ENCODE measurements around the gene DVL1. TPM values are rescaled to one million over a fixed set of nuclear protein-coding genes. Genes with fewer than 3 reads are reported as not detected.

DVL1 gene
- total and polyA plus RNA-seq, 9 of the 15 experiments (the other 6 are each of a cell fraction or from before 2014, with no cell fraction given) = 0.62 to 135 (median 24.3) TPM

- Histone ChIP-seq H3K27me3 (ENCODE audit: control insufficient read depth in 2 of 2, insufficient read depth in 2 of 2, low read length in 2 of 2) (no peaks in the 10 kb centered on the region; a peak in 1 of 5 replicates), H3K79me2 (ENCODE audit: control insufficient read depth, insufficient read depth, low read length) (peaks cover 10% of the 10 kb centered on the region; the same call in 2 of the 3 replicates), H3K4me2 (ENCODE audit: insufficient read depth, low read length) (no peak overlapping the region), H3K9me3 (replicated peaks; ENCODE audit: control insufficient read depth, insufficient read depth, low read depth, low read length) (peaks cover 8% of the 10 kb centered on the region), H3K4me1 (replicated peaks in 1 of 2; ENCODE audit: control insufficient read depth in 2 of 2, insufficient read depth in 2 of 2, low read length in 2 of 2) (peaks cover 19 to 57% of the 10 kb centered on the region in 2 experiments), H3K9me1 (ENCODE audit: control insufficient read depth, insufficient read depth, low read length) (no peaks in the 10 kb centered on the region), H3K36me3 (ENCODE audit: control insufficient read depth, insufficient read depth, low read length) (no peaks in the 10 kb centered on the region), H3K4me3 (no peak overlapping the region), H2AFZ (ENCODE audit: low read depth, low read length) (0 out of 2 replicates have a peak overlapping the region, but pooled peaks have one; percentile 20), H3K27ac (ENCODE audit: extremely low read depth, low read depth, low read length) (no peak overlapping the region; the same call in 2 of the 3 replicates), H4K20me1 (replicated peaks; ENCODE audit: control insufficient read depth, insufficient read depth, low read length) (no peaks in the 10 kb centered on the region), H3K9ac (ENCODE audit: insufficient read depth in 1 of 2, low read depth in 2 of 2, low read length in 2 of 2) (no peak overlapping the region)
- WGBS (ENCODE audit: insufficient coverage, low coverage, missing lambda C conversion rate) = 80% methylated on average over 28 of the region's 35 CpGs
- ChIA-PET POLR2A (no interaction called here), CTCF (ENCODE audit: low intra/inter-chr PET ratio) (no interaction called here)
- intact Hi-C loops (cut with micrococcal nuclease) = no loop called here
- TF ChIP-seq CREB5 (CRISPR knock-in tag; IDR thresholded peaks at IDR 0.05) (no peak), KLF1 (tag; IDR thresholded peaks at IDR 0.05) (no peak), ZBED1 (IDR thresholded peaks at IDR 0.05) (no peak), NFIC (IDR thresholded peaks at IDR 0.05) (no peak), ZBTB33 (CRISPR knock-in tag; IDR thresholded peaks at IDR 0.05) (0 out of 2 replicates have a peak, but pooled peaks have one; percentile 28), SNRNP70 (optimal IDR thresholded peaks at IDR 0.05; ENCODE audit: low read depth, low read length) (no peak), FOXP1 (CRISPR knock-in tag; IDR thresholded peaks at IDR 0.05) (no peak), ZNF79 (CRISPR knock-in tag; IDR thresholded peaks at IDR 0.05; ENCODE audit: low read depth) (no peak), ARHGAP35 (IDR thresholded peaks at IDR 0.05; ENCODE audit: partially characterized antibody) (no peak), SREBF2 (CRISPR knock-in tag; IDR thresholded peaks at IDR 0.05) (no peak), ZNF740 (CRISPR knock-in tag; IDR thresholded peaks at IDR 0.05) (peak; percentile 60; the same call in 1 of the 2 replicates), ZNF740 (tag; IDR thresholded peaks at IDR 0.05) (no peak), POLR2G (IDR thresholded peaks at IDR 0.05; ENCODE audit: low read depth, low read length) (peak; percentile 49; the same call in 1 of the 2 replicates)
- no peak for ATAC-seq
- FAIRE-seq = no peak
- in situ Hi-C loops (cut with MboI) = loop anchor here (10.0 kb wide), 1 partner anchor 553 kb away; the partner anchor contains the start of genes CALML6 and TMEM52
- BruUV-seq (replicated peaks) = no TSS peak
- no peak for DNase-seq (ENCODE audit: extremely low read depth in 1 of 4, low spot score in 3 of 4)
Observed at GRCh38 chr1:1361233-1361981, 12.2 kb upstream of the DVL1 start.
